ENCODE results near the gene COL5A2.
A peak's percentile ranks its signal among the peaks of the same experiment; 100 is the strongest.

The COL5A2 gene

GRCh38 chr2:189115126-189115525 lies 64.4 kb downstream of the COL5A2 start:
- TF ChIP-seq, protein P1, sequence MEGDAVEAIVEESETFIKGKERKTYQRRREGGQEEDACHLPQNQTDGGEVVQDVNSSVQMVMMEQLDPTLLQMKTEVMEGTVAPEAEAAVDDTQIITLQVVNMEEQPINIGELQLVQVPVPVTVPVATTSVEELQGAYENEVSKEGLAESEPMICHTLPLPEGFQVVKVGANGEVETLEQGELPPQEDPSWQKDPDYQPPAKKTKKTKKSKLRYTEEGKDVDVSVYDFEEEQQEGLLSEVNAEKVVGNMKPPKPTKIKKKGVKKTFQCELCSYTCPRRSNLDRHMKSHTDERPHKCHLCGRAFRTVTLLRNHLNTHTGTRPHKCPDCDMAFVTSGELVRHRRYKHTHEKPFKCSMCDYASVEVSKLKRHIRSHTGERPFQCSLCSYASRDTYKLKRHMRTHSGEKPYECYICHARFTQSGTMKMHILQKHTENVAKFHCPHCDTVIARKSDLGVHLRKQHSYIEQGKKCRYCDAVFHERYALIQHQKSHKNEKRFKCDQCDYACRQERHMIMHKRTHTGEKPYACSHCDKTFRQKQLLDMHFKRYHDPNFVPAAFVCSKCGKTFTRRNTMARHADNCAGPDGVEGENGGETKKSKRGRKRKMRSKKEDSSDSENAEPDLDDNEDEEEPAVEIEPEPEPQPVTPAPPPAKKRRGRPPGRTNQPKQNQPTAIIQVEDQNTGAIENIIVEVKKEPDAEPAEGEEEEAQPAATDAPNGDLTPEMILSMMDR (IDR thresholded peaks at IDR 0.05; ENCODE audit: insufficient read depth, low read depth, low read length, missing control alignments), result peak; percentile 15
- peak; percentile 34 for DNase-seq (ENCODE audit: low read depth)
- H3K4me3 ChIP-seq (ENCODE audit: low read length), result no peak overlapping the region

DNA sequence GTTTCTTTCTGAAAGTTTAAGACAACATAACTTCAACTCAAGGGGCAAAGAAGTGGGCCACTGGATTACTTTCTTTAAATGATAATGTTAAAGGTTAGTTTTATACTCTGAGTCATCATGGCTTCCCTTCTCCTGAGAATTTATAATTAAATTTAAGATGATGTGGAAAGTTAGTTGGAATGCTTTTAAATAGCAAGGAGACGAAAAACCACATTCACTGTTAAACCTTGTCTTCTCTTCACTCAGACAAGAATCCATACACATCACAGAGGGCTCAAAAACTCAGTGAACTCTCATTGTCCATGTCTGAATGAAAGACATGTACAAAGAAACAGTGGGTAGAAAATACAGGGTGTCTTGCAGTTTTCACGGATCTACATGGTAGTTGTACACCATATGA lies 65.6 kb downstream of the COL5A2 start:
- H3K4me3 ChIP-seq (ENCODE audit: low read length), result no peak overlapping the region
- TF ChIP-seq, protein P1 (IDR thresholded peaks at IDR 0.05; ENCODE audit: insufficient read depth, low read depth, low read length, missing control alignments), result no peak
- DNase-seq (ENCODE audit: low read depth), result no peak

GRCh38 chr2:189111063-189111715 lies 68.4 kb downstream of the COL5A2 start:
- DNase-seq (ENCODE audit: low read depth), result no peak
- H3K4me3 ChIP-seq (ENCODE audit: low read length), result no peak overlapping the region
- TF ChIP-seq, protein P1 (IDR thresholded peaks at IDR 0.05; ENCODE audit: insufficient read depth, low read depth, low read length, missing control alignments), result no peak

DNA sequence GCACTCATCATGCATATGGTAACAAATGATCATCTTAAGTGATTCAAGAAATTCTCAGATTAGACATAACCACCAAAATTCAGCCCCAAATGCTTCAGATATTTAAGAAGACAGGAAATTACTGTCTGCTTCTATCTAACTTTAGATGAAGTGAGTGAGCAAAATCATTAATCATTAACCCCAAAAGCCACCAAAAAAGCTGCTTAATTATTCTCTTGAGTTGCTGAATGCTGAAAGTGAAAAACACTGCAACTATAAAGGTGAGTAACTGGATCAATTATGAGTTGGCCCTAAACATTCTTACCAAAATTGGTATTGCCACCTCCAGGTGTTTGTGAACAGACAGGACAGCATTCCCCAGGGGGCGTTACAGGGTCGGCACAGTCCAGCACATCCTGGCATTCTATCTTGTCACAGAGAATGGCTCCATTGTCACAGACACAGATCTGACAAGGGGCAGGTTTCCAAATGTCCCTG lies 69.6 kb downstream of the COL5A2 start:
- no peak overlapping the region for H3K4me3 ChIP-seq (ENCODE audit: low read length)
- DNase-seq (ENCODE audit: low read depth), result no peak
- TF ChIP-seq, protein P1 (IDR thresholded peaks at IDR 0.05; ENCODE audit: insufficient read depth, low read depth, low read length, missing control alignments), result no peak

GRCh38 chr2:189104934-189105333 lies 74.6 kb downstream of the COL5A2 start:
- TF ChIP-seq, protein P1 (IDR thresholded peaks at IDR 0.05; ENCODE audit: insufficient read depth, low read depth, low read length, missing control alignments), result no peak
- H3K4me3 ChIP-seq (ENCODE audit: low read length), result no peak overlapping the region
- no peak for DNase-seq (ENCODE audit: low read depth)

DNA sequence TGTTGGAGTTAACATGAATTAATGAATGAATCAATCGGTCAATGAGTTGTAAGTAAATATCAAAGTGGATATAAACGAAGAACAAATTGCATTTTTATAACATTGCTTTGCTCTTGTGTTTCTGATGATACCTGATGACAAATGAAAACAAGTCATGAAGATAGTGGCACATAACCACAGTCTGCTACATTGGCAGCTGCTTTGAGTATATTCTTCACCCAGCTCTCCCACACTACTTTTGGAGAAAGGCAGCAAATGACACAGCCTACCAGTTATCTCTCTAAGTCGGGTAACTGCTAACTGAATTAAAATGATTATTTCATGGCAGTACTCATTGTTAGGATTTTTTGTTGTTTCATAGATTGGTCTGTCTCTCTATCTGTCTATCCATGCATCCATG lies 76.8 kb downstream of the COL5A2 start:
- no peak for DNase-seq (ENCODE audit: low read depth)
- TF ChIP-seq, protein P1 (IDR thresholded peaks at IDR 0.05; ENCODE audit: insufficient read depth, low read depth, low read length, missing control alignments), result no peak
- H3K4me3 ChIP-seq (ENCODE audit: low read length), result no peak overlapping the region

DNA sequence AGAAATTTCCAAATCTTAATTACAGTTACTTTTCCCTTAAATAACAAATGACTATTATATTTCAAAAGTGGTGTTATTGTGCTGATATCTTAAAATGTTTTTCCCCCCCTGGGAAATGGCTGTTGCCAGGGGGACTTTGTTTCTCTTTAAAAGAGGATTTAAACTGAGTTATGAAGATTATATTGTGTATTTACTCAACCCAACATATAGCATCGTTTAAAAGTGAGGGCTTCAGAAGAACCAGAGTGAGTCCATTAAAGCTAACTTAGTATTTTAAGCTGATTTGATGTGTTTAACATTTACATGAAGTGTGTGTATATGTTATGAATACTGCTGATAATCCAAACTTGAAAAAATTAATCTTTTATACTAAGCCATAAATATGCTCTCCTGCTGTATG lies 81.6 kb downstream of the COL5A2 start:
- no peak overlapping the region for H3K4me3 ChIP-seq (ENCODE audit: low read length)
- TF ChIP-seq, protein P1 (IDR thresholded peaks at IDR 0.05; ENCODE audit: insufficient read depth, low read depth, low read length, missing control alignments), result no peak
- DNase-seq (ENCODE audit: low read depth), result no peak

All from epithelial cell of esophagus (primary cell).